NCI-H2171 treated with DMSO at 0.1 percent for 48 hours (cell line): Measurements from ENCODE around the gene KRT80.

Experiments
- DNase-seq: peaks from one replicate; lab custom pipeline; 2025; lab: John Stamatoyannopoulos, UW

KRT80 gene

DNA sequence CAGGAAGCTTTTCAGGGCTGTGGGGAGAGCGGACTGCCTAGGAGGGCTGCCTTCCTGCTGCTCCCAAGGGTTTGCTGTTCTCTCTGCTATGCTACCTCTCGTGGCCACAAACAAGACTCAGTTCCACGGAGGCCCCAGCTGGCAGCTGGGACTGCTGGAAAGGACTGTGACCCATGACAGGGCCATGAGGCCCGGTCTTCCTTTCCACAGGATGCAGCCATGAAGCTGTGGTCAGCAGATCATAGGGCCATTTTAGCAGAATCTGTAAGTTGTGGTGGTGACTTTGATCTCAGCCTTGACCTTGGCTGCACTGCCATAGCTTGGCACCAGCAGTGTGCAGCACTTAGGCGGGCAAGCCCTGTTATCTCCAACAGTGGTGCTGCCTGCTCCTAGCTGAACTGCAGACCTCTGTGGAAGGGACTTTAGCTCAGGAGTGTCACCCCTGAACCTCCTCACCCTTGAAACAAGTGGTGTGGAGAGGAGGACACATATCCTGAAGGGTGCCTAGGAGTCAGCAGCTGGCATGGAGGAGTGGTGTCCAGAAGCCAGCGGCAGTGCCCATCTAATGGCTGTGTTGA lies 12.3 kb downstream of the KRT80 start:
- DNase-seq: no peak

DNA sequence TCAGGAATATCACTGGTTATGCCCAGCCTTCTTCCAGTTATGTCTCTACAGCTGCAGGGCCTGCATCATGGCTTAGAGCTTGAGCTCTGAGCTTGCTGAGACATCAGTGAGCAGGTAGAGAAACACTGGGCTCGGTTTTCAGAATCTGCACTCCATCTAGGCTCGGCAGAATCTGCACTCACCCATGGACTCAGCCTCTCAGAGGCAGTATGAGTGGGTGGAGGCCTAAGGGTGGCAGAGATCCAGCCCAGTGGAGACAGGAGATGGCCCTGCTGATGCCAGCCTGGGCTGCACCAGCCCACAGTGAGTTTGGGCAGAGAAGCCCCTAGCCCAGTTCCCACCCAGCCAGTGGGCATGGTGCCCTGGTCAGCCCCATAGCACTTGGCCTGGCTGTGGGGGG lies 12.8 kb downstream of the KRT80 start:
- DNase-seq: no peak

DNA sequence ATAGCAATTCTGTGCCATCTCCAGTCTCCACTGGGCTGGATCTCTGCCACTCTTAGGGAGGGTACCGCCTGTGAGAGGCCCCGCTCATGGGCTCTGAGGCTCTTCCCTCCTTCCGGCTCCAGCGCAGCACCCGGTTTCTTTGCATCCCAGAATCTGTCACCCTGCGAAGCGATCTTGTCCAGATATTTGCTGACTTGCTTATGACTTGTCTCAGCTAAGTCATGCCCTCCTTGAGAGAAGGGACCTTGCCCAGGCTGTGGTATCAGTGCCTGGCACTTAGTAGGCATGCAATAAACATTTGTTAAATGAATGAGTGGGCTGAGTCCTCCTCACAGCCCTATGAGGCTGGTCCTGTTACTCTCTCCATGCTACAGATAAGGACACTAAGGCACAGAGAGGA lies 13.4 kb downstream of the KRT80 start:
- DNase-seq: no peak

DNA sequence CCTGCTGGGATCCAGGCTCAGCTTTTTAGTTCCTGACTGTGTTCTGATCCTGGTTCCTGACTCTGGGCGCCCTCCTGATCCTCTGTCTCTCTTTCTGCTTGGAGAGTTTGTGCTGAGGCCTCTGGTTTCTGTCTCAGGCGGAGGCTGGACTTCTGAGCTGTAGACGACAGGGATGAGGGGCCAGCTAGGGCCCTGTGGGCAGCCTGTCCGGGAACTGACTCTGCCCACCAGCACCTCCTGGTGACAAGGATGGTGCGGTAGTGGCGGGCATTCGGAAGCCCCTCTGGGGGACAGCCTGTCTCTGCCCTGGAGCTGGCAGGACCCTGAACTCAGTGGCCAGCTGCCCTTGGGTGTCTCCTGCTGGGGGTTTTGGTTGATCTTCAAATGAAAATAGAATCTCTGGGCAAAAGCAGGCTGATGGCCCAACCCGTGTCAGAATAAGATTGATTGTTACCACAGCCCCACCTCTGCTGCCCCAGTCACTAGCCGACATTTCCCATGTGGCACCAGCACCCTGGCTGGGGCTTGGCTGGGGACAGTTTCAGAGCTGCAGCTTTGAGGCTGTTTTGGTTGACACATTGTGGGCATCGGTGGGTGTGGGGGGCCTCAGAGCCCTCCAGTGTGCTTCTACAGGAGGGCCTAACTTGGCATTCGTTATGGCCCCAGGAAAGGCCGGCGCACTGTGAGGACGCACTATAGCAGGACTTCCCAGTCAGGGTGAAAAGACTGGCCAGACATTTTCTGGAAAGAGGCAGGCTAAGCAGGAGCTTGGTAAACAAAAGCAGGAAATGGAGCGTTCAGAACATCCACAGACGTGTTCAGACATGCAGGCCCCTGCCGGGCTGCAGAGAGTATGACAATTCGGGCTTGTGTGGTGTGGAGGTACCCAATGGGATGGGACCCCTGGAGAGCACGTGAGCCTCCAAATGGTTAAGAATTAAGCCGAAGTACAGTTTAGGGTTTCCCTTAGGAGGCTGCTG lies 16.2 kb downstream of the KRT80 start:
- DNase-seq: peak; percentile 92

DNA sequence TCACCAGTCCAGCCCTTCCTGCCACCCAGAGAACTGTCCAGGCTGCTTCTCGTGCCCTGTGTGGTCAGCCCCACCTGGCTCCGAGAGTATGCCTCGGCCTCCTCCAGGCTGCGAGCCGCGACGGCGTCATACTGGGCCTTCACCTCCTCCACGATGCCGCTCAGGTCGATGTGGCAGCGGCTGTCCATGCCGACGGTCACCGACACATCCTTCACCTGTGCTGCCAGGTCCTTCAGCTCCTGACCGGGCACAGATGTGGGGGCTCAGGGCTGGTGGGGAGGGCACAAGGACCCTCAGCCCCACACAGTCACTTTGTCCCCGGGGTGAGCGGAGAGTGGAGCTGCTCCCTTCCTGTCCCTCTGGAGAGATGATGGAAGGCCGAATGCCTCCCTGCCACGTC lies 18.3 kb downstream of the KRT80 start:
- DNase-seq: no peak

DNA sequence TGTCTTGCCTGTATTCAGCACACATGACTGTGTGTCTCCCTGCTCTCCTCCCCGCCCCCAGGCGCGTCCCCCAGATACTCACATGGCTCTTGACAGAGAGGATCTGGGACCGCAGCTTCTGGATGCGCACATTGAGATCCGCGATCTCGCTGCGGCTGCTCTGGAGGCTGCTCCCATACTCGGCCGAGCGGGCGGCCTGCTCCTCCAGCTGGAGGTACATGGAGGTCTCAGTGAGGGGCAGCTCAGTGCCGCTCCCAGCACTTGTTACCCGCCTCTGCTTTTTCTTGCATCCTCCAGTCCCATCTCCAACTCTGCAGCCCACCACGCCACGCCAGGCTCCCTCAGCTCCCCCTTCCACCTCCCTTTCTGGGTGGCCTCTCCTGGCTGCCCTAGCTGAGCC lies 18.9 kb downstream of the KRT80 start:
- DNase-seq: no peak

DNA sequence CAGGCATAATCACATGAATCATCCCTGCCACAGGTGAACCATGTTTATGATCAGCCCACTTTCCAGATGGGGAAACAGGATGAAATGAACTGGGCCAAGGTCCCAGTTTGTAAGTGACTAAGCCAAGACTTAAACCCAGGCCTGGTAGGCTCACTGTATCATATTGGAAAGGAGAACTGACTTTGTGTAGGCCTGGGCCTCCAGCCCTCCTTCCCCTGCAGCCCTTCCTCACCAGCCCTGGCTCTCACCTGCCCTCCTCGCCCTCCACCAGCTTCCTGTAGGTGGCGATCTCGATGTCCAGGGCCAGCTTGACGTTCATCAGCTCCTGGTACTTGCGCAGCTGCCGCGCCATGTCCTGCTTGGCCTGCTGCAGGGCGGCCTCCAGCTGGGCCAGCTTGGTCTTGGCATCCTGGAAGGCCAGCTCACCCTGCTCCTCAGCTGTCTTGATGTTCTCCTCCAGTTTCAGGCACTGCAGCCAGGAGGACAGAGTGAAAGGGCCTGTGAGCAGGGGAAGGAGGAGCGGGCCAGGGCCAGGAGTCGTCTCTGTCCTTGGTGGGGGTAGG lies 19.8 kb downstream of the KRT80 start:
- no peak for DNase-seq

DNA sequence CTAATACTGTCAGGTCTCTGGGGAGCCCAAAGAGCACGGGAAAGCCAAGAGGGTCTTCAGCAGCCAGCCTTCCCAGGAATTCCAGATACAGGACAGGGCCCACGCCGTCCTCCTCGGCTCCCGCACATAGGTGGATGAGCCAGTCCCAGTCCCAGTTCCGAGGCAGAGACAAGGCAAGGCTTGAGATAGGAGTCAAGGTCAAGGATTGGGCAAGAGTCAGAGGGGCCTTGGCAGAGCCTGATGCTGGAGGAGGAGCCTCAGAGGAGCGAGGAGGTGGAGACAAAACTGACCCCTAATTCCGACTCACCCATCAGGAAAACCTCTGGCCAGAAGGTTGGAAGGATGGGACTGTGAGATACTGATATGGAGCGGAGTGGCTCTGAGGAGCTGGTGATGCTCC lies 21.0 kb downstream of the KRT80 start:
- DNase-seq: no peak

DNA sequence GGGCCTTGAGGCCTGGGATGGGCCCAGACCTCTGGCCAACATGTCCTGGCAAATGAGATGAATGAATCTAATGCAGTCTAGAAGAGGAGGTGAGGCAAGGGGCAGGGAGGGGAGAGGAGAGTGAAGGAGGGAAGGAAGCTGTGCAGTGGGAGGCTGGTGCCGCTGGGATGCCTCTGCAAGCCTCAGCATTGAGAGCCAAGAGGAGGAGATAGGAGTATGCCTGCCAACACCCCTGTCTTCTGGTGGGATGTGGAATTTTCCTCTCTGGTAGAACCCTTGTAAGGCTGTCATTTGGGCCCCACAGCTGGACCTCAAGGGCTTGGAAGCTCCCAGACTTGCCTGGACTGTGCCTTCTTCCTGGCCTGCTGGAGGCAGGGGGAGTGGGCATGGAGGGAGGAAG lies 21.9 kb downstream of the KRT80 start:
- no peak for DNase-seq

DNA sequence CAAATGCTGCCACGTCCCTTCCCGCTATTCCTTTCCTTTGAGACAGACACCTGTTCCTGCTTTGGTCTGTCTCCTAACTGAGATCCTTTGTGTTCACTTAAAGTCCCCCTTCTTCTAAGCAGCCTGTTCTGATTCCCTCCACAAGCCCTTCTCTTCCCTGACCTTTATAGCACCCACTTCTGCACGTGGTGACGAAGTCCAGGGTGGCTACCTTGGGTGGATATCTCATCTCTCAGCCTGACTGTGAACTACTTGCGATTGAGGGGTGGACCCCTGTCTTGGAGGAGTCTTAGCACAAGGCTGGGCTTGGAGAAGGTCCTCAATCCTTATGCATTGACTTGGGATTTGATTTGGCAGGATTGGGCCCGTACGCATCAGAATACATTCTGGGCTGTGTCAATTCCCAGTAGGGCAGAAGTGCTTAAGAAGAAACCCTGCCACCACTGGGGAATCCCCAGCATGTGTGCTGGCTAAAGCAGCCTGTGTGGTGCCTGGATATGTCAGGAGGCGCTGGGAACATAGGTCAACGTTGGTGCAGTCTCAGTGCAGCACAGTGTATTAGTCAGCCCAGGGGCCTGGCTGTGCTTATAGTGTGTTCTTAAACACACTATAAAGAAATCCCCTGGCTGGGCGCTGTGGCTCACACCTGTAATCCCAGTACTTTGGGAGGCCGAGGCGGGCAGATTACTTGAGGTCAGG lies 23.6 kb downstream of the KRT80 start:
- DNase-seq: no peak

DNA sequence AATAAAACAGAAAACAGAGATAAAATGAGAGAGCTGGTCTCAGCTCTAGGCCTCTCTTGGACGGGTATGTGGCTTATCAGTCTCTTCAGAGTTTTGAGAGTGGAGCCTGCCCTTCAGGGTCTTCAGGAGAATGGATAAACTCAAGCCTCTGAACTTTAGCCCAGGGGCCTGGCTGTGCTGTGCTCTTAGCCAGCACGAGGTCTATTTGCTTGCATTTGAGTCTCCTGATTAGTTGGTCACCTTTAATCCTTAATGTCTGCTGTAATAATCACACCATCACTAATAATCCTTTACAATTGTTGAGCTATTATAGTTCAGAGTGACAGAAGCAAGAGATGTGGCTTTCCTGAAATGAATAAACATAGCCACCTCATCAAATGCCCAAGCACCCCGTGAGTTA lies 24.3 kb downstream of the KRT80 start:
- no peak for DNase-seq

DNA sequence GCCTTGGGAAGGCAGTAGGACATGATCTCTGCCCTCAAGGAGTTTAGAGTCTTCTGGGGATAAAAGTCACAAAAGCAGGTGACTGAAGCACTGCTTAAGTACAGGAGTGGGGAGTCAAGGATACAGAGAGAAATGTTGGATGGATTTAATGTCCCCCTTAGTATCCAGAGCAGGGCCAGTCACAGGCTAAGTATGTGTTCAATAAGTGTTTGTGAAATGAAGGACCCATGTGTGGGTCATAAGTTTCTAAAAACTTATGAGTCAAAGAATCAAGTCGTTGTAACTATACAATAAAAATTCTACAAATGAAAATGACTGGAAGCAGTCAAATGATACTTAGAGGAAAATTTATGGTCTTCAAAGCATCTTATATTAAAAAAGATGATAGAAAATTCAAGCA lies 25.1 kb downstream of the KRT80 start:
- DNase-seq: no peak

DNA sequence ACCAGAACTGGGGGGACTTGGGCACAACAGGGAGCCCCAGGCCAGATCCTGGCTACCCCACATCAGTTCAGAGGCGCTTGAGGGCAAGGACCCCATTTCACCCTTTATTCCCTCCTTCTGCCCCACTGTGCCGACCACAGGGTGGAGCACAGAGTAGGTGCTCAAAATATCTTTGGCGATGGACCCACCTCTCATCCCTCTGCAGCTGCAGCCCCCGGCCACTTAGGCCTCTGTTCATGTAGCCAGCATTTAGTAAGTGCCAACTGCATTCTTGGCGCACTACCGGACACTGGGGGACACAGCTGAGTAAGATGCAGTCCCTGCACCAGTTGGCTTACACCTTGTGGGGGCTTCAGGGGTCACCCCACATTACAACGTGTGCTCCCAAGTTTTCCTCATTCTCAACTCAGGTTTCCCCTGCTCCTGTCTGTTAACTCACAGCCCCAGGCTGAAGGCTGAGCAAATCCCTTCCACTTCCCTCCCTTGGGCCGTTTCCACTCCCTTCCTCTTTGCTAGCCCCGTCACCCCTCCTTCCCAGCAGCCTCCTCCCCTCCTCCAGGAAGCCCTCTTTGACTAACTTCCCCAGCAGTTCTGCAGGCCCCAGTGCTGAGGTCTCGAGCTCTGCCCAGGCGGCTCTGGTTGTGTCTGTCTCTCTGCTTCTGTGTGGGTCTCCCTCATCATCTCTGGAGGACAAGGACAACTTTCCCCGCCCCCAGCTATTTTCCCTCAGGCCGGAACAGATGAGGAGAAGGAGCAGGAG lies 26.5 kb downstream of the KRT80 start:
- no peak for DNase-seq

DNA sequence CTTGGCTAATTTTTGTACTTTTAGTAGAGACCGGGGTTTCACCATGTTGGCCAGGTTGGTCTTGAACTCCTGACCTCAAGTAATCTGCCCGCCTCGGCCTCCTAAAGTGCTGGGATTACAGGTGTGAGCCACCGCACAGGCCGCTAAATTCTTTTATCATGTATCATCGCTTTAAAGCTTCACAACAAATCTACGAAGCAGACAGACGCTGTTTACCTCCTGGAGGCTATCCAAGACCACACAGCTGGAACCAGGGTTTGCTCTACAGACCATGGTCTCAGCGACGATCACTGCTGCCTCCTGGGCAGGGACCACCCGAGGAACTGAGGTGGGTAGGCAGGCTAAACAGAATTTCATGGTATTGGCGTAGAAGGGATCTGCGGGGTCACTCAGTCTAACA lies 27.2 kb downstream of the KRT80 start:
- DNase-seq: no peak

DNA sequence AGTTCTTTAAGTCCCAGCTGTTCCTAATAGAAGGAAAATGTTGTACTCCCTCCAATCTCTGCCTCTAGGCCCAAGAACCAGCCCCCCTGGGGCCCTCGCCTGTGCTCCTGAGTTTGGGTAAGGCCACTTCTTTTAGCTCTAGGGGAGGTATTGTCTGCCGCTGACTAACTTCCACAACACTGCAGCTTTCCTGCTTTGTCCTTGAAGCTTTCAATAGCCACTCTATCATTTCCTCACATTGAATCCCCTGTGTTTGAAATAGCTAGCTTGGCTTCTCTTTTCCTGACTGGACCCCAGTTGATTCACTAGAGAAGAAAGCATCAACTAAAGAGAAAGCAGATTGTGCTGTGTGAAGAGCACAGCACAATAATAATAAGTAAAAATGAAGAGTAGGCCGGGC lies 28.8 kb downstream of the KRT80 start:
- no peak for DNase-seq

DNA sequence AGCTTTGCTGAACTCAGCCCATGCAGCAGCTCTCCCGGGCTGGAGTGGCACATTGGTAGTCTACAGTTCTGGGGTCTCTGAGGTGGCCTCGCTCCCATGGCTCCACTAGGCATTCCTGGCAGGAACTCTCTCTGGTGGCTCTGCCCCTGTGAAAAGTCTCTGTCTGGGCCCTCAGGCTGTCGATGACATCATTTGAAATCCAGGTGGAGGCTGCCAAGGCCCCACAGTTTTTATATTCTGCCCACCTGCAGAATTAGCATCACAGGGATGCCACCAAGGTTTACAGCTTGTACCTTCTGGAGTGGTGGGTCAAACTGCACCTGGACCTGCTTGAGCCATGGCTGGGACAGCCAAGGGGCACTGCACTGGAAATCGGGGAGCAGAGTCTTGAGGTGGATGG lies 31.6 kb downstream of the KRT80 start:
- no peak for DNase-seq

DNA sequence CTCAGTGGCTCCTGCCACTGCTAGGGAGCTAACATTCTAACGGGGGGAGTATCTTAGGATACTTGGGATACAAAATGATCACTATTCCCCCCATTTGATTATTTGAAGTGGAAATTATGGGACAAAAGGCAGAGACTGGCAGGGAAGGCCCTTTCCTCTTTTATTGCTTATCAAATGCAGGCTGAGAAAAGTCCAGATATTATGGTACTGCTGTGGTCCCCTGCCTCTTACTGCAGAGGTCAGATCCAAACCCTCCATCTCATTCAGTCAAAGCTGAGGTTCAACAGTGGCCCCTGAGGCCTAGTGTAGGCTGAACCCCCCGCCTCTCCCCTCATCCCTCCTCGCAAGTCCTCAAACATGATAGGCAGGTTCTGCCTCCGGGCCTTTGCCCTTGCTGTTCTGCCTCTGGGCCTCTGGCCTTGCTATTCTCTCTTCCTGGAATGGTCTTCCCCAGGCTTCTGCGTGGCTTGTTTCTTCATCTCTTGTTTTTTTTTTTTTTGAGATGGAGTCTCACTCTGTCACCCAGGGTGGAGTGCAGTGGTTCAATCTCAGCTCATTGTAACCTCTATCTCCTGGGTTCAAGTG lies 34.2 kb downstream of the KRT80 start:
- no peak for DNase-seq

DNA sequence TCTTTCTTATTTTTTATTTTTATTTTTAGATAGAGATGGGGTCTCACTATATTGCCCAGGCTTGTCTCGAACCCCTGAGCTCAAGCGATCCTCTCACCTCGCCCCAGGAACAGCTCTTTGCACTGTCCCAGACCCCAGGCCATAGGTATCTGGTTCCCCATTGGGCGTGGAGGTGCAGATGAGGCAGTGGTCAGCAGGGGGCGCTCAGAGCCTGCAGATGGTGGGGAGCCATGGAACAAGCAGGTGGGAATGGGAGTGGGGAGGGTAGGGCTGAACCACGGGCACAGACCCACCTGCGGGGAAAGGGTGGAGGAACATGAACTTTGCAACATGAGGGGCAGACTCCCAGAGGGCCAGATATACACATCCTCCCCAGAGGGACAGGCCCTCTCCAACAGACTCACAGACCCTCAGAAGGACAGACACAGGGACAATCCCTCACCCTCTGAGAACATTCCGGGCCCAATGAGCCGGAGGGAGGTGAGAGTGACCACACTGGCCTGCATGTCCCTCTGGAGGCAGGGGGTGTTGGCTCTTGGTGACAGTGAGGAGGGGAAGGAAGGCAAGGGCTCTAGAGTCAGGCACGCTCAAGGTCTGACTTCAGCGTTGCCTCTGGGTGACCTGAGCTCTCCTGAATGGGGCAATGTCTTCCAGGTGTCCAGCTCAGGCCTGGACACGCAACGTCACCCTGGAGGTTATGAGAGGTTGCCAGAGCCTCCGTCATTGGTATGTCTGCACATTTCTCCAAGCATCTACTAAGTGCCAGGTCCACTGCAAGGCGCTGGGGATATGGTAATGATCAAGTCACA lies 34.9 kb downstream of the KRT80 start:
- DNase-seq: peak; percentile 77

DNA sequence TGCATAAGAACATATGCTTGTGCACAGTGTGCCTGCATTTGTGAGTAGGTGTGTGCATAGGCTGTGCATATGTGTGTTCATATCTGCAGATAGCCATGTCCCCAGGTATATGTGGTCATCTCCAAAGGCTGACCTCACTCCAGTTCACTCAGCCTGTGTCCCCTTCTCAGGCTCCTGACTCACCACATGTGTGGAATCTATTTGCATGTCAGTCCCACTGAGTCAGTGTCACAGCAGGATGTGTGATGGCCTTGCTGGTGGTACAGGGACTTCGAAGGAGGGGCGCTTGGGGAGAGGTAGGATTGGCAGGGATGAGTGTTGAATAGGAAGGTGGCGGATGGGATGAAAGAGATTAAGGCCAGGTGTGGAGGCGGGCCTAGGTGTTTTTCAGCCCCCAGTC lies 35.5 kb downstream of the KRT80 start:
- DNase-seq: no peak

DNA sequence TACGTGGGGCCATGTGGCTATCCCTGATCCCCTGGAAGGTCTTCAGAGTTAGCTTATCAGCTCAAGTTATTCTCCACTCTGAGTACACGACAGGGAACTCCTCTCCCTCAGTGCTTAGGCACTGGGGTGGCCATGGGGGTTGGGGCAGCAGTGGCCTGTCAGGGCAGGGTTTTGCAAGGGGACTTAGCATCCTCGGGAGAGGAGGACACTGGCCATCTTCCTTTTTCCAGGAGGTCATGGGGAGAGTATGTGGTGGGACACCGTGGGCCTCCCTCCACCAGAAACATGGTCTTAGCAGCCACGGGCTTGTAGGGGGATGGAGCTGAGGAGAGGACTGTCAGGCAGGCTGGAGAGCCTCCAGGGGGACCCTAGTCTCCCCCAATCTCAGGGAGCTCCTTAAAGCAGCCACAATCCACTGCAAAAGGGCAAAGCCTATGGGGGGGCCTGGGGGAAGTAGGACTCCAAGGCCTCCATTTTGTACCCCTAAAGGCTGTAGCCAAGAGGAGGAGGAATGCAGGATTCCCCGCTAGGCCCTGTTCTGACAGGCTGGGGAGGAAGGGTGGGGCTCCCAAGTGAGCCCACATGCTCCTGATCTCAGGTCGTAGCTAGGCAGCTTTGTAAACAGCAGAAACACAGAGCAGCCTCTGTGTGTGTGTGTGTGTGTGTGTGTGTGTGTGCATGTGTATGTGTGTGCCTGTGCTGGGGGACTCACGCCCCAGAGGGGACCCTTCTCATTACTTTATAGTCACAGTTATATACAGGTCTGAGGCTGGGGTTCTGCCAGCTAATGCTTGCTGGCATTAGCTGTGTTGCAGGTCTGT lies 36.6 kb downstream of the KRT80 start:
- DNase-seq: peak; percentile 32
